Heart left ventricle (tissue), 13 donors: ENCODE results near the gene STRC.
"Not testable (repeated sequence)": the region's sequence is repeated elsewhere in the genome, so short reads cannot be mapped to it uniquely, and the experiment has no call there.

Experiments used
- CTCF ChIP-seq, 12 donors: fragments of 200-600 bp; sonication (generic) in 4 of 12; IDR thresholded peaks; one replicate each; pipeline versions ENCODE4 v1.5.0 to v1.8.0; 2018 to 2022; ENCODE audit warnings: antibody characterized with exemption in 12 of 12, mild to moderate bottlenecking in 5 of 12
- POLR2A ChIP-seq, 2 donors: fragments of 450-650 bp; IDR thresholded peaks; one replicate each; pipeline ENCODE4 v1.6.1; 2017; ENCODE audit warnings: antibody characterized with exemption in 2 of 2, mild to moderate bottlenecking in 2 of 2, moderate library complexity in 2 of 2
- donor health status: ischemic (EF 13 %, LVEDD 7.1; RV severe dilation, severe dysfunction).
- donor health status: DM: no; HTN: yes; CAD: no.
- donor health status: DM: no; HTN: no; CAD: no.
- donor health status: ischemic (EF 25% LVEDD 6.9; RV normal size, moderate dysfunction).
- donor health status: ischemic (EF 25% LVEDD 5.7; RV mildly dilated, moderate dysfunction).
- donor health status: ischemic (EF 35%, LVEDD 5.7; RV mildly dilated, moderate dysfunction).
- donor health status: nonischemic (EF 11% LVEDD 7.7; RV severe dilation, severe dysfunction).
- donor health status: DM: yes; HTN: yes; CAD: no.
- donor health status: PGD.
- donor health status: ischemic (EF 29% LVEDD 5.4; RV normal size, mild dysfunction).
- donor health status: nonischemic (EF 23%, LVEDD 6.1; RV moderate dilation, normal function).

GRCh38 chr15:43663333-43663732, 44.7 kb upstream of the STRC start:
- TF ChIP-seq CTCF, POLR2A (IDR thresholded peaks at IDR 0.05): not testable (repeated sequence)
